Measurements from ENCODE around the gene ADSS2.
A peak's percentile ranks its signal among the peaks of the same experiment; 100 is the strongest.
"Not testable (repeated sequence)": the region's sequence is repeated elsewhere in the genome, so short reads cannot be mapped to it uniquely, and the experiment has no call there.

ADSS2 gene

DNA sequence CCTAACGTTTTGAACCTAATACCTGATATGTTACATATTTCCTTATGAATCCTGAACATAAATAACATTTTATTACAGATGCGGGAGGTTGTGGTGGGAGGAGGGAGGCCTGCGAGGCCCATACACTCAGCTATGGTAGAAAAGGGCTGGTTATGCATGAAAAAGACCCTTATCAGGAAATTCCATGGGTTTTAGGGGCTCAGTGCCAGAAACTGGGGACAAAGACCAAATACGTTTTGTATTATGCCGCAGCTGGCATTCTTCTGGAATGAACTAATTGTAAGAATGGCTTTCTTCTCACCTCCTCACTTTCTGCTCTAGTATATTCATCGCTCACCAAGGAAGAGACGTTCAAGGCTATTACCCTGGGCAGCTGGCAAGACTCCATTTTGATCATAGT is 76.7 kb downstream of the ADSS2 start (continued):
- TF ChIP-seq ZNF266 (tag by site-specific recombination; IDR thresholded peaks at IDR 0.05; ENCODE audit: low read depth) (no peak), ZNF423 (tag by site-specific recombination; IDR thresholded peaks at IDR 0.05) (no peak)
- TF ChIP-seq, protein P1, sequence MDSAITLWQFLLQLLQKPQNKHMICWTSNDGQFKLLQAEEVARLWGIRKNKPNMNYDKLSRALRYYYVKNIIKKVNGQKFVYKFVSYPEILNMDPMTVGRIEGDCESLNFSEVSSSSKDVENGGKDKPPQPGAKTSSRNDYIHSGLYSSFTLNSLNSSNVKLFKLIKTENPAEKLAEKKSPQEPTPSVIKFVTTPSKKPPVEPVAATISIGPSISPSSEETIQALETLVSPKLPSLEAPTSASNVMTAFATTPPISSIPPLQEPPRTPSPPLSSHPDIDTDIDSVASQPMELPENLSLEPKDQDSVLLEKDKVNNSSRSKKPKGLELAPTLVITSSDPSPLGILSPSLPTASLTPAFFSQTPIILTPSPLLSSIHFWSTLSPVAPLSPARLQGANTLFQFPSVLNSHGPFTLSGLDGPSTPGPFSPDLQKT (IDR thresholded peaks at IDR 0.05; ENCODE audit: borderline replicate concordance, low read depth, low read length), result no peak

DNA sequence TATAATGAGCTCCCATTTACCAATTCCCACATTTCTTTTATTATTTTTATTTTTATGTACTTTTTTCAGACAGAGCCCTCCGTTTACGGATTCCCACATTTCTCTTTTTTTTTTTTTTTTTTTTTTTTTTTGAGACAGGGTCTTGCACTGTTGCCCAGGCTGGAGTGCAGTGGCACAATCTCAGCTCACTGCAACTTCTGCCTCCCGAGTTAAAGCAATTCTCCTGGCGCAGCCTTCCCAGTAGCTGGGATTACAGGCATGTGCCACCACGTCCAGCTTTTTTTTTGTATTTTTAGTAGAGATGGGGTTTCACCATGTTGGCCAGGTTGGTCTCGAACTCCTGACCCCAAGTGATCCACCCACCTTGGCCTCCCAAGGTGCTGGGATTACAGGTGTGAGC is 77.2 kb downstream of the ADSS2 start:
- CTCF ChIA-PET, result not testable (repeated sequence)
- POLR2A ChIA-PET, result interaction anchor here (0.7 kb wide), 1 partner anchor 21 kb away, joined by 6 read pairs; no protein-coding TSS in a partner anchor

DNA sequence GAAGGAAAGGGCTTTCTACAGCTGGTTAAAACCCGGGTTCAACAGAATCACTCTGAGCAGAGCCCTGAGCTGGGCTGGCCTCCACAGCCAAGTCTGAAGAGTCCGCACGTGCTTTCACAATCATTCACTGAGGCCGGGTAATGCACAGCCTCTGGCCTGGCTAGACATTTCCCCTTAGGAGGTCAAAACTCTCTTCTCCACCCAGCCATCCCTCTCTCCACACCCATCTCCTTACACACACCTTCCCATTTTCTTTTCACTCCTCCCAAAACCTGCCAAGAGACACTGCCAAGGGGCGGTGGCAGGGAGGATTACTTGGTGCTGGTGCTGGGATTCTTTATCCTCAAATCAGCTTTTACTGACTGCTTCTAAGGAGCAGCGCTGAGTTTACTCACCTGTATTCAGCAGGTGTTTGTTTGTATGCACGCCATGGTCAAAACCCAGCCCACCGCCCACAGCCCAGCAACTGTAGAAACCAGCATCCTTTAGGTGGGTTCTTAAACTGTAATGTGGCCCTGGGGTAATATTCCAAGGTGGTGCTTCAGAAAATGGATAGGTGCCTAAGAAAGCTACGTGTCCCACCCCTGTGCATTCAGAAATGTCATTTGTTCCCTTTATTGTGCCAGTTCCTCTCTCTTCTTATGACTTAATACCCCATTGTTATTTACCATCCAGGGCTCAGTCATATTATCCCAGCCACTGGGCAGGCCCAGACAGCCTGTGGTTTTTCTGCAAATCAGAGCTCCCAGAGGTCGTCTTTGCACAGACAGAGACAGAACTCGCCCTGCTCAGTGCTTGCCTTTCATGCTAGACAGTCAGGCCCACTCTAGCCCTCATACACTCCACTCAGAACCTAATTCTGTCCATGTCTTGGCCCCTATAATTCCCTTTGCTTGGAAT is 80.2 kb downstream of the ADSS2 start:
- POLR2A ChIA-PET, result interaction anchor here (0.6 kb wide), 1 partner anchor 9 kb away, joined by 3 read pairs; no protein-coding TSS in a partner anchor
- Histone ChIP-seq H3K4me3 (ENCODE audit: low read depth, low read length) (no peak overlapping the region), H3K4me1 (ENCODE audit: control insufficient read depth, insufficient read depth, low read length) (no peaks in the 10 kb centered on the region), H3K36me3 (ENCODE audit: control insufficient read depth in 2 of 2, insufficient read depth in 1 of 2, low read length in 2 of 2) (no peaks in the 10 kb centered on the region), H3K27ac (ENCODE audit: extremely low read depth, low read depth, low read length) (no peak overlapping the region), H3K9me3 (ENCODE audit: control insufficient read depth, insufficient read depth, low read depth, low read length) (no peaks in the 10 kb centered on the region)
- TF ChIP-seq ZFP3 (tag by site-specific recombination; IDR thresholded peaks at IDR 0.05; ENCODE audit: low read depth), result no peak
- TF ChIP-seq, protein P2, sequence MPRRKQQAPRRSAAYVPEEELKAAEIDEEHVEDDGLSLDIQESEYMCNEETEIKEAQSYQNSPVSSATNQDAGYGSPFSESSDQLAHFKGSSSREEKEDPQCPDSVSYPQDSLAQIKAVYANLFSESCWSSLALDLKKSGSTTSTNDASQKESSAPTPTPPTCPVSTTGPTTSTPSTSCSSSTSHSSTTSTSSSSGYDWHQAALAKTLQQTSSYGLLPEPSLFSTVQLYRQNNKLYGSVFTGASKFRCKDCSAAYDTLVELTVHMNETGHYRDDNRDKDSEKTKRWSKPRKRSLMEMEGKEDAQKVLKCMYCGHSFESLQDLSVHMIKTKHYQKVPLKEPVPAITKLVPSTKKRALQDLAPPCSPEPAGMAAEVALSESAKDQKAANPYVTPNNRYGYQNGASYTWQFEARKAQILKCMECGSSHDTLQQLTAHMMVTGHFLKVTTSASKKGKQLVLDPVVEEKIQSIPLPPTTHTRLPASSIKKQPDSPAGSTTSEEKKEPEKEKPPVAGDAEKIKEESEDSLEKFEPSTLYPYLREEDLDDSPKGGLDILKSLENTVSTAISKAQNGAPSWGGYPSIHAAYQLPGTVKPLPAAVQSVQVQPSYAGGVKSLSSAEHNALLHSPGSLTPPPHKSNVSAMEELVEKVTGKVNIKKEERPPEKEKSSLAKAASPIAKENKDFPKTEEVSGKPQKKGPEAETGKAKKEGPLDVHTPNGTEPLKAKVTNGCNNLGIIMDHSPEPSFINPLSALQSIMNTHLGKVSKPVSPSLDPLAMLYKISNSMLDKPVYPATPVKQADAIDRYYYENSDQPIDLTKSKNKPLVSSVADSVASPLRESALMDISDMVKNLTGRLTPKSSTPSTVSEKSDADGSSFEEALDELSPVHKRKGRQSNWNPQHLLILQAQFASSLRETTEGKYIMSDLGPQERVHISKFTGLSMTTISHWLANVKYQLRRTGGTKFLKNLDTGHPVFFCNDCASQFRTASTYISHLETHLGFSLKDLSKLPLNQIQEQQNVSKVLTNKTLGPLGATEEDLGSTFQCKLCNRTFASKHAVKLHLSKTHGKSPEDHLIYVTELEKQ (tag by site-specific recombination; IDR thresholded peaks at IDR 0.05; ENCODE audit: borderline replicate concordance), result no peak
- TF ChIP-seq, protein P3, sequence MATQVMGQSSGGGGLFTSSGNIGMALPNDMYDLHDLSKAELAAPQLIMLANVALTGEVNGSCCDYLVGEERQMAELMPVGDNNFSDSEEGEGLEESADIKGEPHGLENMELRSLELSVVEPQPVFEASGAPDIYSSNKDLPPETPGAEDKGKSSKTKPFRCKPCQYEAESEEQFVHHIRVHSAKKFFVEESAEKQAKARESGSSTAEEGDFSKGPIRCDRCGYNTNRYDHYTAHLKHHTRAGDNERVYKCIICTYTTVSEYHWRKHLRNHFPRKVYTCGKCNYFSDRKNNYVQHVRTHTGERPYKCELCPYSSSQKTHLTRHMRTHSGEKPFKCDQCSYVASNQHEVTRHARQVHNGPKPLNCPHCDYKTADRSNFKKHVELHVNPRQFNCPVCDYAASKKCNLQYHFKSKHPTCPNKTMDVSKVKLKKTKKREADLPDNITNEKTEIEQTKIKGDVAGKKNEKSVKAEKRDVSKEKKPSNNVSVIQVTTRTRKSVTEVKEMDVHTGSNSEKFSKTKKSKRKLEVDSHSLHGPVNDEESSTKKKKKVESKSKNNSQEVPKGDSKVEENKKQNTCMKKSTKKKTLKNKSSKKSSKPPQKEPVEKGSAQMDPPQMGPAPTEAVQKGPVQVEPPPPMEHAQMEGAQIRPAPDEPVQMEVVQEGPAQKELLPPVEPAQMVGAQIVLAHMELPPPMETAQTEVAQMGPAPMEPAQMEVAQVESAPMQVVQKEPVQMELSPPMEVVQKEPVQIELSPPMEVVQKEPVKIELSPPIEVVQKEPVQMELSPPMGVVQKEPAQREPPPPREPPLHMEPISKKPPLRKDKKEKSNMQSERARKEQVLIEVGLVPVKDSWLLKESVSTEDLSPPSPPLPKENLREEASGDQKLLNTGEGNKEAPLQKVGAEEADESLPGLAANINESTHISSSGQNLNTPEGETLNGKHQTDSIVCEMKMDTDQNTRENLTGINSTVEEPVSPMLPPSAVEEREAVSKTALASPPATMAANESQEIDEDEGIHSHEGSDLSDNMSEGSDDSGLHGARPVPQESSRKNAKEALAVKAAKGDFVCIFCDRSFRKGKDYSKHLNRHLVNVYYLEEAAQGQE (tag by site-specific recombination; IDR thresholded peaks at IDR 0.05), result no peak
- TF ChIP-seq, protein P1 (IDR thresholded peaks at IDR 0.05; ENCODE audit: borderline replicate concordance, low read depth, low read length), result no peak
- TF ChIP-seq, protein P4, sequence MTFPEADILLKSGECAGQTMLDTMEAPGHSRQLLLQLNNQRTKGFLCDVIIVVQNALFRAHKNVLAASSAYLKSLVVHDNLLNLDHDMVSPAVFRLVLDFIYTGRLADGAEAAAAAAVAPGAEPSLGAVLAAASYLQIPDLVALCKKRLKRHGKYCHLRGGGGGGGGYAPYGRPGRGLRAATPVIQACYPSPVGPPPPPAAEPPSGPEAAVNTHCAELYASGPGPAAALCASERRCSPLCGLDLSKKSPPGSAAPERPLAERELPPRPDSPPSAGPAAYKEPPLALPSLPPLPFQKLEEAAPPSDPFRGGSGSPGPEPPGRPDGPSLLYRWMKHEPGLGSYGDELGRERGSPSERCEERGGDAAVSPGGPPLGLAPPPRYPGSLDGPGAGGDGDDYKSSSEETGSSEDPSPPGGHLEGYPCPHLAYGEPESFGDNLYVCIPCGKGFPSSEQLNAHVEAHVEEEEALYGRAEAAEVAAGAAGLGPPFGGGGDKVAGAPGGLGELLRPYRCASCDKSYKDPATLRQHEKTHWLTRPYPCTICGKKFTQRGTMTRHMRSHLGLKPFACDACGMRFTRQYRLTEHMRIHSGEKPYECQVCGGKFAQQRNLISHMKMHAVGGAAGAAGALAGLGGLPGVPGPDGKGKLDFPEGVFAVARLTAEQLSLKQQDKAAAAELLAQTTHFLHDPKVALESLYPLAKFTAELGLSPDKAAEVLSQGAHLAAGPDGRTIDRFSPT (tag by site-specific recombination; IDR thresholded peaks at IDR 0.05), result no peak
- TF ChIP-seq ZNF223 (tag by site-specific recombination; IDR thresholded peaks at IDR 0.05), result no peak
- TF ChIP-seq ZNF16 (tag by site-specific recombination; IDR thresholded peaks at IDR 0.05; ENCODE audit: low read depth), result no peak
- CTCF ChIA-PET, result interaction anchor here (0.6 to 1.2 kb wide), 2 partner anchors 72 to 424 kb away, joined by 3 to 6 read pairs; no protein-coding TSS in a partner anchor

More for the DNA sequence above, 77.2 kb downstream of the ADSS2 start:
- not testable (repeated sequence) for H3K27ac ChIP-seq (ENCODE audit: extremely low read depth, low read depth, low read length); H3K4me3 ChIP-seq (ENCODE audit: low read depth, low read length); H3K4me1 ChIP-seq (ENCODE audit: control insufficient read depth, insufficient read depth, low read length); H3K36me3 ChIP-seq (ENCODE audit: control insufficient read depth in 2 of 2, insufficient read depth in 1 of 2, low read length in 2 of 2); H3K9me3 ChIP-seq (ENCODE audit: control insufficient read depth, insufficient read depth, low read depth, low read length)
- peak; percentile 53; the same call in 1 of the 2 replicates for TF ChIP-seq ZNF121 (tag by site-specific recombination; IDR thresholded peaks at IDR 0.05)
